HL-60 (cell line): Measurements from ENCODE around the gene CCL27.

Source experiments
- DNase-seq, 2 experiments: peaks; one replicate each; pipeline ENCODE4 v3.0.0-alpha.2; 2010 to 2020; ENCODE audit warnings: low read depth in 1 of 2, low spot score in 1 of 2
- H3K27ac ChIP-seq: fragments of 250-450 bp; sonication (Bioruptor Pico); replicated peaks from 2 replicates; pipeline ENCODE4 v1.5.1; 2020; ENCODE audit warnings: mild to moderate bottlenecking, moderate library complexity
- H3K27me3 ChIP-seq: fragments of 250-450 bp; sonication (Bioruptor Pico); 2 replicates; pipeline ENCODE4 v1.5.1; 2021; ENCODE audit warnings: mild to moderate bottlenecking, moderate library complexity; ENCODE audit not compliant: insufficient read depth, poor library complexity, severe bottlenecking
- H3K4me3 ChIP-seq: replicated peaks from 2 replicates; pipeline ENCODE4 v1.5.1; 2011; ENCODE audit warnings: mild to moderate bottlenecking, control low read depth, low read length; ENCODE audit not compliant: insufficient read depth
- CTCF ChIP-seq: IDR thresholded peaks from one replicate; pipeline ENCODE4 v1.5.1; 2011; ENCODE audit warnings: low read length, control low read depth, inconsistent platforms; ENCODE audit not compliant: insufficient read depth
- GABPA ChIP-seq: IDR thresholded peaks from 2 replicates; pipeline ENCODE4 v1.6.1; 2012; ENCODE audit warnings: low read depth
- POLR2AphosphoS5 ChIP-seq: IDR thresholded peaks from 2 replicates; pipeline ENCODE4 v1.6.1; 2012; ENCODE audit warnings: low read depth
- REST ChIP-seq: IDR thresholded peaks from 2 replicates; pipeline ENCODE4 v1.6.1; 2012; ENCODE audit warnings: low read depth; ENCODE audit not compliant: insufficient replicate concordance
- SPI1 ChIP-seq: IDR thresholded peaks from 2 replicates; pipeline ENCODE4 v1.6.1; 2012; ENCODE audit warnings: low read depth, mild to moderate bottlenecking, borderline replicate concordance

The CCL27 gene

GRCh38 chr9:34687276-34688030 lies 25.0 kb upstream of the CCL27 start:
- no peak overlapping the region for H3K27ac ChIP-seq
- TF ChIP-seq REST: no peak
- no peak for DNase-seq

GRCh38 chr9:34686732-34687131 lies 24.3 kb upstream of the CCL27 start:
- no peak overlapping the region for H3K4me3 ChIP-seq
- DNase-seq: no peak
- TF ChIP-seq CTCF (no peak), REST (no peak), GABPA (no peak), POLR2AphosphoS5 (no peak), SPI1 (no peak)

More at GRCh38 chr9:34687276-34688030, 25.0 kb upstream of the CCL27 start:
- Histone ChIP-seq H3K4me3 (no peak overlapping the region), H3K27me3 (no peaks in the 10 kb centered on the region)

GRCh38 chr9:34686231-34686630 lies 23.8 kb upstream of the CCL27 start:
- no peak for DNase-seq
- Histone ChIP-seq H3K27ac (no peak overlapping the region), H3K4me3 (no peak overlapping the region), H3K27me3 (no peaks in the 10 kb centered on the region)
- TF ChIP-seq GABPA (no peak), POLR2AphosphoS5 (no peak), SPI1 (no peak)

More at GRCh38 chr9:34686732-34687131, 24.3 kb upstream of the CCL27 start:
- H3K27ac ChIP-seq: no peak overlapping the region
- no peaks in the 10 kb centered on the region for H3K27me3 ChIP-seq

GRCh38 chr9:34685591-34685990 lies 23.1 kb upstream of the CCL27 start:
- Histone ChIP-seq H3K27ac (no peak overlapping the region), H3K4me3 (no peak overlapping the region), H3K27me3 (no peaks in the 10 kb centered on the region)
- DNase-seq: no peak
- TF ChIP-seq GABPA (no peak), CTCF (no peak), REST (no peak), SPI1 (no peak), POLR2AphosphoS5 (no peak)
